ENCODE measurements around the gene PPP6R2.

- no peak for TF ChIP-seq CTCF (conservative IDR thresholded peaks at IDR 0.05)
- TF ChIP-seq ZFX (IDR thresholded peaks at IDR 0.05) = no peak
These were observed 125.5 kb downstream of the PPP6R2 start for GRCh38 chr22:50468626-50469025.

All from C4-2B (cell line).